Loucy (cell line): ENCODE results near the gene FAM219B.

Source experiments
- H2AFZ ChIP-seq: fragments of 200-600 bp; sonication (generic); 2 replicates; pipeline ENCODE4 v1.6.0; 2016; ENCODE audit warnings: antibody characterized with exemption, mild to moderate bottlenecking, low read length, moderate library complexity
- H3F3A ChIP-seq: fragments of 200-600 bp; 2 replicates; pipeline ENCODE4 v1.6.0; 2016; ENCODE audit warnings: antibody characterized with exemption, low read depth, mild to moderate bottlenecking
- H3K27me3 ChIP-seq: fragments of 200-600 bp; sonication (generic); 2 replicates; pipeline ENCODE4 v1.6.1; 2014; ENCODE audit warnings: low read length, mild to moderate bottlenecking; ENCODE audit not compliant: insufficient read depth, poor library complexity, severe bottlenecking
- H3K36me3 ChIP-seq: fragments of 200-600 bp; sonication (generic); 2 replicates; pipeline ENCODE4 v1.6.1; 2016; ENCODE audit warnings: low read length; ENCODE audit not compliant: insufficient read depth
- H3K4me1 ChIP-seq: fragments of 200-600 bp; sonication (generic); 2 replicates; pipeline ENCODE4 v1.5.1; 2014; ENCODE audit warnings: low read length, mild to moderate bottlenecking; ENCODE audit not compliant: insufficient read depth, poor library complexity, severe bottlenecking
- H3K4me2 ChIP-seq: fragments of 200-600 bp; sonication (generic); 2 replicates; pipeline ENCODE4 v1.6.0; 2014; ENCODE audit warnings: antibody characterized with exemption, low read length, low read depth, mild to moderate bottlenecking; ENCODE audit not compliant: poor library complexity, severe bottlenecking
- H3K4me3 ChIP-seq: fragments of 200-600 bp; sonication (generic); 2 replicates; pipeline ENCODE4 v1.5.1; 2014; ENCODE audit warnings: low read length, mild to moderate bottlenecking, mixed read lengths; ENCODE audit not compliant: poor library complexity, severe bottlenecking
- H3K79me2 ChIP-seq: fragments of 200-600 bp; sonication (generic); 2 replicates; pipeline ENCODE4 v1.6.1; 2014; ENCODE audit warnings: low read length; ENCODE audit not compliant: insufficient read depth
- H3K9ac ChIP-seq: fragments of 200-600 bp; sonication (generic); 2 replicates; pipeline ENCODE4 v1.6.0; 2014; ENCODE audit warnings: mild to moderate bottlenecking, low read depth, low read length, moderate library complexity; ENCODE audit not compliant: poor library complexity, severe bottlenecking
- H3K9me2 ChIP-seq: fragments of 200-600 bp; sonication (generic); replicated peaks from 2 replicates; pipeline ENCODE4 v1.6.1; 2016; ENCODE audit warnings: low read depth, low read length, mixed read lengths
- H3K9me3 ChIP-seq: fragments of 200-600 bp; sonication (generic); 2 replicates; pipeline ENCODE4 v1.6.1; 2014; ENCODE audit warnings: mild to moderate bottlenecking, antibody characterized with exemption, low read length, low read depth; ENCODE audit not compliant: insufficient read depth
- H4K20me1 ChIP-seq: fragments of 200-600 bp; sonication (generic); 2 replicates; pipeline ENCODE4 v1.6.0; 2014; ENCODE audit warnings: antibody characterized with exemption, low read length, mild to moderate bottlenecking; ENCODE audit not compliant: insufficient read depth, poor library complexity, severe bottlenecking
- CTCF ChIP-seq: fragments of 200-600 bp; sonication (generic); conservative IDR thresholded peaks from 2 replicates; pipeline ENCODE4 v1.5.1; 2014; ENCODE audit warnings: mild to moderate bottlenecking, antibody characterized with exemption, low read length
- EZH2phosphoT487 ChIP-seq: fragments of 200-600 bp; IDR thresholded peaks from 2 replicates; pipeline ENCODE4 v1.6.1; 2018; ENCODE audit warnings: antibody characterized with exemption, mild to moderate bottlenecking, moderate library complexity, borderline replicate concordance

FAM219B gene

GRCh38 chr15:74869372-74869725 lies 37.3 kb downstream of the FAM219B start:
- no peaks in the 10 kb centered on the region for H3K27me3 ChIP-seq
- no peaks in the 10 kb centered on the region for H3K9me2 ChIP-seq
- H3K4me3 ChIP-seq = peak overlapping the region; percentile 63
- H3K4me1 ChIP-seq = peaks cover 68% of the 10 kb centered on the region
- H2AFZ ChIP-seq = no peak overlapping the region
- H4K20me1 ChIP-seq = peaks cover 45% of the 10 kb centered on the region
- H3K9ac ChIP-seq = peak overlapping the region; percentile 57
- no peaks in the 10 kb centered on the region for H3K36me3 ChIP-seq
- TF ChIP-seq CTCF (no peak), EZH2phosphoT487 (no peak)
- H3K9me3 ChIP-seq = no peaks in the 10 kb centered on the region
- peaks cover 74% of the 10 kb centered on the region for H3K79me2 ChIP-seq
- peaks cover 24% of the 10 kb centered on the region for H3F3A ChIP-seq
- peak overlapping the region; percentile 85 for H3K4me2 ChIP-seq

- Histone ChIP-seq H3K4me3 (peak overlapping the region; percentile 64), H3K27me3 (no peaks in the 10 kb centered on the region), H4K20me1 (peaks cover 49% of the 10 kb centered on the region), H3K9me2 (no peaks in the 10 kb centered on the region), H3K36me3 (no peaks in the 10 kb centered on the region), H3K4me1 (peaks cover 67% of the 10 kb centered on the region), H3F3A (peaks cover 24% of the 10 kb centered on the region), H3K9me3 (no peaks in the 10 kb centered on the region), H3K9ac (peak overlapping the region; percentile 36), H2AFZ (no peak overlapping the region), H3K4me2 (peak overlapping the region; percentile 85), H3K79me2 (peaks cover 83% of the 10 kb centered on the region)
- TF ChIP-seq CTCF (no peak), EZH2phosphoT487 (no peak)
Observed at GRCh38 chr15:74868059-74868458, 38.6 kb downstream of the FAM219B start.

- no peaks in the 10 kb centered on the region for H3K27me3 ChIP-seq
- TF ChIP-seq EZH2phosphoT487 (no peak), CTCF (no peak)
Observed at GRCh38 chr15:74867466-74868038, 39.1 kb downstream of the FAM219B start.

More at GRCh38 chr15:74867466-74868038, 39.1 kb downstream of the FAM219B start:
- Histone ChIP-seq H2AFZ (no peak overlapping the region), H3K79me2 (peaks cover 84% of the 10 kb centered on the region), H3K36me3 (no peaks in the 10 kb centered on the region), H3K4me1 (peaks cover 66% of the 10 kb centered on the region), H3K9me3 (no peaks in the 10 kb centered on the region), H3K9ac (peak overlapping the region; percentile 36), H3K9me2 (no peaks in the 10 kb centered on the region), H4K20me1 (peaks cover 47% of the 10 kb centered on the region), H3F3A (peaks cover 24% of the 10 kb centered on the region), H3K4me2 (peak overlapping the region; percentile 85), H3K4me3 (peak overlapping the region; percentile 64)
